GM19043 (cell line): ENCODE results near the gene CRABP1.

Experiments used
- ATAC-seq: cut with Tn5 transposase; IDR thresholded peaks from one replicate; pipeline ENCODE4 v1.9.1; 2021; ENCODE audit warnings: low read depth; ENCODE audit not compliant: unreplicated experiment

CRABP1 gene

GRCh38 chr15:78343276-78344060, 3.3 kb downstream of the CRABP1 start:
- ATAC-seq, result no peak

GRCh38 chr15:78345396-78346125, 5.4 kb downstream of the CRABP1 start:
- ATAC-seq, result no peak

GRCh38 chr15:78347586-78348543, 7.7 kb downstream of the CRABP1 start:
- no peak for ATAC-seq

- ATAC-seq, result no peak
These were observed 9.9 kb downstream of the CRABP1 start for GRCh38 chr15:78350058-78350457.

- no peak for ATAC-seq
These were observed 11.4 kb downstream of the CRABP1 start for GRCh38 chr15:78351539-78351938.

GRCh38 chr15:78353093-78353492, 12.9 kb downstream of the CRABP1 start:
- no peak for ATAC-seq

GRCh38 chr15:78355177-78355576, 15.0 kb downstream of the CRABP1 start:
- no peak for ATAC-seq

- no peak for ATAC-seq
These were observed 18.1 kb downstream of the CRABP1 start for GRCh38 chr15:78358102-78358870.

- ATAC-seq, result no peak
These were observed 19.1 kb downstream of the CRABP1 start for GRCh38 chr15:78359041-78359808.

GRCh38 chr15:78360367-78360801, 20.2 kb downstream of the CRABP1 start:
- ATAC-seq, result no peak

GRCh38 chr15:78360958-78361718, 21.0 kb downstream of the CRABP1 start:
- no peak for ATAC-seq

- ATAC-seq, result no peak
These were observed 21.8 kb downstream of the CRABP1 start for GRCh38 chr15:78361771-78362506.

- no peak for ATAC-seq
These were observed 22.7 kb downstream of the CRABP1 start for GRCh38 chr15:78362716-78363380.

- no peak for ATAC-seq
These were observed 23.2 kb downstream of the CRABP1 start for GRCh38 chr15:78363381-78363734.

- ATAC-seq, result no peak
These were observed 24.1 kb downstream of the CRABP1 start for GRCh38 chr15:78364233-78364632.

GRCh38 chr15:78365917-78366316, 25.8 kb downstream of the CRABP1 start:
- no peak for ATAC-seq

- no peak for ATAC-seq
These were observed 26.2 kb downstream of the CRABP1 start for GRCh38 chr15:78366342-78366741.
